Bronchial epithelial cell (primary cell): Measurements from ENCODE around the gene NFASC. TPM values are rescaled to one million over a fixed set of nuclear protein-coding genes. Genes with fewer than 3 reads are reported as not detected.

Experiments used
- DNase-seq: peaks from one replicate; pipeline ENCODE4 v3.0.0-alpha.2; 2010; ENCODE audit warnings: low read depth
- FAIRE-seq: peaks from 2 replicates; lab custom pipeline; 2011; peaks lifted over from hg19 to GRCh38; lab: Jason Lieb, UNC
- H3K27me3 ChIP-seq: 2 replicates; pipeline ENCODE4 v1.5.1; 2011; ENCODE audit warnings: low read length; ENCODE audit not compliant: control insufficient read depth, insufficient read depth
- H3K36me3 ChIP-seq: 2 replicates; pipeline ENCODE4 v1.5.1; 2011; ENCODE audit warnings: low read length; ENCODE audit not compliant: control insufficient read depth, insufficient read depth
- H3K4me3 ChIP-seq: 2 replicates; pipeline ENCODE4 v1.5.1; 2011; ENCODE audit warnings: mild to moderate bottlenecking, low read depth, low read length, control low read depth
- CTCF ChIP-seq: IDR thresholded peaks from 2 replicates; pipeline ENCODE4 v1.5.1; 2011; ENCODE audit warnings: mild to moderate bottlenecking, moderate library complexity, low read length, control low read depth, inconsistent platforms; ENCODE audit not compliant: insufficient read depth, severe bottlenecking
- total RNA-seq: library from RNA; depleted of rRNA; stranded (reverse); fragments of >200 nt; gene quantifications from 2 replicates; pipeline ENCODE4 v1.2.1, GENCODE V29; 2014

Gene NFASC
- total RNA-seq, 1 donor from 2014 or later: 0.53 TPM

- FAIRE-seq: no peak
- no peak for DNase-seq
- TF ChIP-seq CTCF: no peak
Observed at GRCh38 chr1:204891860-204892259, 21.2 kb downstream of the NFASC start.

GRCh38 chr1:204894031-204894430 lies 23.4 kb downstream of the NFASC start:
- no peak for TF ChIP-seq CTCF
- no peak overlapping the region for H3K4me3 ChIP-seq

More at GRCh38 chr1:204891860-204892259, 21.2 kb downstream of the NFASC start:
- Histone ChIP-seq H3K27me3 (peaks cover 3% of the 10 kb centered on the region), H3K4me3 (no peak overlapping the region), H3K36me3 (no peaks in the 10 kb centered on the region)

GRCh38 chr1:204894606-204895005 lies 23.9 kb downstream of the NFASC start:
- Histone ChIP-seq H3K27me3 (peaks cover 3% of the 10 kb centered on the region), H3K36me3 (no peaks in the 10 kb centered on the region), H3K4me3 (no peak overlapping the region)
- DNase-seq (peak; percentile 41), FAIRE-seq (no peak)
- no peak for TF ChIP-seq CTCF

More at GRCh38 chr1:204894031-204894430, 23.4 kb downstream of the NFASC start:
- DNase-seq: no peak
- no peaks in the 10 kb centered on the region for H3K36me3 ChIP-seq
- no peak for FAIRE-seq
- peaks cover 3% of the 10 kb centered on the region for H3K27me3 ChIP-seq

GRCh38 chr1:204896023-204896422 lies 25.4 kb downstream of the NFASC start:
- no peak overlapping the region for H3K4me3 ChIP-seq
- FAIRE-seq: no peak
- H3K27me3 ChIP-seq: peaks cover 3% of the 10 kb centered on the region
- no peak for TF ChIP-seq CTCF
- H3K36me3 ChIP-seq: no peaks in the 10 kb centered on the region
- no peak for DNase-seq

- H3K4me3 ChIP-seq: no peak overlapping the region
- TF ChIP-seq CTCF: no peak
- FAIRE-seq: no peak
- no peaks in the 10 kb centered on the region for H3K36me3 ChIP-seq
- H3K27me3 ChIP-seq: peaks cover 3% of the 10 kb centered on the region
- DNase-seq: no peak
Observed at GRCh38 chr1:204896787-204897469, 26.3 kb downstream of the NFASC start.

- Histone ChIP-seq H3K4me3 (no peak overlapping the region), H3K27me3 (peaks cover 2% of the 10 kb centered on the region), H3K36me3 (no peaks in the 10 kb centered on the region)
- no peak for DNase-seq
- FAIRE-seq: no peak
- TF ChIP-seq CTCF: no peak
Observed at GRCh38 chr1:204900721-204901120, 30.1 kb downstream of the NFASC start.
